ENCODE measurements around the gene SDK1. TPM values are rescaled to one million over a fixed set of nuclear protein-coding genes. Genes with fewer than 3 reads are reported as not detected.

The SDK1 gene
- total and polyA plus RNA-seq, 10 of the 15 experiments (the other 5 are each of a cell fraction or from before 2014, with no cell fraction given) = 0.14 to 0.33 TPM; not detected in 8

- no peaks in the 10 kb centered on the region for H4K20me1 ChIP-seq (ENCODE audit: control insufficient read depth, insufficient read depth)
- no peaks in the 10 kb centered on the region for H3K4me1 ChIP-seq (ENCODE audit: control insufficient read depth, insufficient read depth, low read length)
- in situ Hi-C loops (cut with MboI) (no loop called here), intact Hi-C loops (cut with micrococcal nuclease; ENCODE audit: unreplicated experiment) (no loop called here)
- FAIRE-seq (no peak), ATAC-seq (no peak), DNase-seq (ENCODE audit: low read depth, low spot score) (no peak)
- no peaks in the 10 kb centered on the region for H3K27me3 ChIP-seq (replicated peaks in 1 of 2; ENCODE audit: control insufficient read depth in 2 of 2, insufficient read depth in 2 of 2, low read length in 1 of 2)
- H3K4me2 ChIP-seq (ENCODE audit: control insufficient read depth, insufficient read depth) = no peak overlapping the region
- ChIA-PET POLR2A (no interaction called here), CTCF (no interaction called here), RAD21 (ENCODE audit: unreplicated experiment) (no interaction called here), SMC1A (ENCODE audit: uncharacterized antibody, unreplicated experiment) (no interaction called here)
- no peak overlapping the region for H3K4me3 ChIP-seq
- H3K79me2 ChIP-seq (ENCODE audit: control insufficient read depth, insufficient read depth, low read length) = no peaks in the 10 kb centered on the region
- 43% methylated on average over 9 of the region's 9 CpGs for WGBS (ENCODE audit: insufficient coverage, insufficient replicate concordance, low lambda C conversion rate, missing lambda C conversion rate)
- no peak overlapping the region for H3K27ac ChIP-seq (ENCODE audit: control insufficient read depth, insufficient read depth)
- no peak for TF ChIP-seq ZBTB11 (CRISPR knock-in tag; IDR thresholded peaks at IDR 0.05)
- no peak for TF ChIP-seq NFIC (IDR thresholded peaks at IDR 0.05; ENCODE audit: low read depth, low read length)
- no peak for TF ChIP-seq ATF3 (IDR thresholded peaks at IDR 0.05; ENCODE audit: borderline replicate concordance, extremely low read depth, low read depth, low read length)
- TF ChIP-seq EP300 (IDR thresholded peaks at IDR 0.05; ENCODE audit: borderline replicate concordance in 1 of 2, control insufficient read depth in 1 of 2, low read depth in 2 of 2, low read length in 2 of 2) = no peak
- no peak for TF ChIP-seq PBX3 (IDR thresholded peaks at IDR 0.05; ENCODE audit: insufficient replicate concordance, low read depth, low read length)
- no peak for TF ChIP-seq SMC3 (IDR thresholded peaks at IDR 0.05; ENCODE audit: borderline replicate concordance, low read length)
- no peak for TF ChIP-seq JUND (IDR thresholded peaks at IDR 0.05; ENCODE audit: low read depth, low read length)
- no peak for TF ChIP-seq BCLAF1 (IDR thresholded peaks at IDR 0.05)
- no peak for TF ChIP-seq ASH2L (IDR thresholded peaks at IDR 0.05; ENCODE audit: borderline replicate concordance, low read depth)
- no peak for TF ChIP-seq HDAC2 (IDR thresholded peaks at IDR 0.05)
- no peak overlapping the region for H3K9ac ChIP-seq (ENCODE audit: control insufficient read depth, insufficient read depth, low read length)
- peaks cover 2% of the 10 kb centered on the region; the same call in 1 of the 3 replicates for H3K9me3 ChIP-seq (replicated peaks; ENCODE audit: control insufficient read depth, insufficient read depth, low read length)
- no peak overlapping the region for H2AFZ ChIP-seq (ENCODE audit: control insufficient read depth, low read depth, low read length)
- H3K36me3 ChIP-seq (ENCODE audit: control insufficient read depth in 2 of 2, insufficient read depth in 2 of 2, low read length in 1 of 2) = no peaks in the 10 kb centered on the region
- BruUV-seq (replicated peaks) = no TSS peak
Observed at GRCh38 chr7:4273566-4274230, 972.6 kb downstream of the SDK1 start.

Measured in GM12878 (cell line).